SK-N-SH (cell line): ENCODE measurements around the gene SREBF2. TPM values are rescaled to one million over a fixed set of nuclear protein-coding genes. Genes with fewer than 3 reads are reported as not detected.
"Not testable (repeated sequence)": the region's sequence is repeated elsewhere in the genome, so short reads cannot be mapped to it uniquely, and the experiment has no call there.

Source experiments
- CTCF ChIA-PET: fragments of 300-600, 350-600 bp; formaldehyde crosslinking; extraction: SDS; loops from one replicate; lab custom pipeline; 2021; lab: Yijun Ruan, JAX
- POLR2A ChIA-PET: fragments of 350-600 bp; sonication (Branson Sonifier 250); formaldehyde crosslinking; extraction: SDS; loops from one replicate; lab custom pipeline; 2020; ENCODE audit warnings: antibody characterized with exemption, inconsistent platforms; lab: Yijun Ruan, JAX
- DNase-seq: peaks from one replicate; pipeline ENCODE4 v3.0.0; 2012
- H2AFZ ChIP-seq: fragments of 200-600 bp; sonication (generic); 2 replicates; pipeline ENCODE4 v1.8.1; 2016; ENCODE audit warnings: antibody characterized with exemption, mild to moderate bottlenecking, low read depth
- H3F3A ChIP-seq: fragments of 200-600 bp; sonication (generic); replicated peaks from 2 replicates; pipeline ENCODE3; 2016; ENCODE audit warnings: antibody characterized with exemption, mild to moderate bottlenecking; ENCODE audit not compliant: insufficient read depth
- H3K27ac ChIP-seq, 2 experiments: fragments of 200-500 bp in 1 of 2; fragments of 200-600 bp in 1 of 2; sonication (Bioruptor generic) in 1 of 2; sonication (generic), shearing (Covaris generic) in 1 of 2; 2 replicates each; pipeline versions ENCODE4 v1.5.1 to v1.6.1; 2014 to 2016; ENCODE audit warnings: low read depth in 2 of 2, inconsistent platforms in 1 of 2, low read length in 1 of 2, mild to moderate bottlenecking in 1 of 2, mixed read lengths in 1 of 2
- H3K27me3 ChIP-seq: fragments of 200-600 bp; sonication (generic), shearing (Covaris generic); 2 replicates; pipeline ENCODE4 v1.6.1; 2016; ENCODE audit warnings: mixed run types; ENCODE audit not compliant: insufficient read depth
- H3K36me3 ChIP-seq, 2 experiments: fragments of 200-500 bp in 1 of 2; fragments of 200-600 bp in 1 of 2; sonication (Bioruptor generic) in 1 of 2; sonication (generic) in 1 of 2; replicated peaks in 1 of 2; 2 replicates each; pipeline versions ENCODE3 to v1.5.1; 2014 to 2016; ENCODE audit warnings: low read length in 1 of 2, mild to moderate bottlenecking in 1 of 2; ENCODE audit not compliant: insufficient read depth in 2 of 2, control insufficient read depth in 1 of 2
- H3K4me1 ChIP-seq, 2 experiments: fragments of 200-500 bp in 1 of 2; fragments of 200-600 bp in 1 of 2; sonication (Bioruptor generic) in 1 of 2; sonication (generic), shearing (Covaris generic) in 1 of 2; 2 replicates each; pipeline versions ENCODE4 v1.5.1 to v1.6.1; 2014 to 2016; ENCODE audit warnings: low read depth in 1 of 2, low read length in 1 of 2, mixed run types in 1 of 2; ENCODE audit not compliant: insufficient read depth in 2 of 2, control insufficient read depth in 1 of 2
- H3K4me2 ChIP-seq: fragments of 200-600 bp; sonication (generic), shearing (Covaris generic); 2 replicates; pipeline ENCODE4 v1.6.1; 2017; ENCODE audit warnings: mixed run types
- H3K4me3 ChIP-seq, 2 experiments: fragments of 200-500 bp in 1 of 2; fragments of 200-600 bp in 1 of 2; sonication (Bioruptor generic) in 1 of 2; sonication (generic), shearing (Covaris generic) in 1 of 2; 2 replicates each; pipeline versions ENCODE4 v1.5.1 to v1.8.1; 2014 to 2016; ENCODE audit warnings: low read depth in 2 of 2, inconsistent platforms in 1 of 2, low read length in 1 of 2, mild to moderate bottlenecking in 1 of 2, mixed read lengths in 1 of 2, moderate library complexity in 1 of 2
- H3K79me2 ChIP-seq: fragments of 200-600 bp; sonication (generic); 2 replicates; pipeline ENCODE4 v1.8.1; 2017; ENCODE audit warnings: mild to moderate bottlenecking; ENCODE audit not compliant: insufficient read depth
- H3K9ac ChIP-seq: fragments of 200-600 bp; sonication (generic); 2 replicates; pipeline ENCODE4 v1.6.1; 2017; ENCODE audit warnings: mixed run types
- H3K9me2 ChIP-seq: fragments of 200-600 bp; sonication (generic); 2 replicates; pipeline ENCODE4 v1.6.1; 2017; ENCODE audit warnings: mixed run types
- H3K9me3 ChIP-seq: fragments of 200-600 bp; sonication (generic); 2 replicates; pipeline ENCODE4 v1.6.1; 2017; ENCODE audit warnings: mixed run types, mild to moderate bottlenecking, moderate library complexity
- H4K20me1 ChIP-seq: fragments of 200-600 bp; sonication (generic); 2 replicates; pipeline ENCODE4 v1.6.1; 2017; ENCODE audit warnings: mild to moderate bottlenecking, mixed run types; ENCODE audit not compliant: insufficient read depth
- CHD2 ChIP-seq: fragments of 150-350 bp; IDR thresholded peaks from 2 replicates; pipeline ENCODE4 v1.6.1; 2018; ENCODE audit warnings: low read length; ENCODE audit not compliant: partially characterized antibody
- CTCF ChIP-seq: fragments of 200-600 bp; sonication (generic); IDR thresholded peaks from 2 replicates; pipeline ENCODE4 v1.6.1; 2017; ENCODE audit warnings: antibody characterized with exemption, mild to moderate bottlenecking, moderate library complexity
- ELF1 ChIP-seq: IDR thresholded peaks from 2 replicates; pipeline ENCODE4 v1.4.0; 2012
- EP300 ChIP-seq, 2 experiments: IDR thresholded peaks; 2 replicates each; pipeline versions ENCODE4 v1.4.0 to v1.6.1; 2012; ENCODE audit warnings: borderline replicate concordance in 1 of 2, low read depth in 1 of 2, low read length in 1 of 2
- EZH2phosphoT487 ChIP-seq: fragments of 200-600 bp; sonication (generic); IDR thresholded peaks from 2 replicates; pipeline ENCODE4 v1.6.1; 2017; ENCODE audit warnings: low read depth, mixed run types, mild to moderate bottlenecking, antibody characterized with exemption, moderate library complexity, borderline replicate concordance
- GATA2 ChIP-seq: sonication (generic); formaldehyde crosslinking; IDR thresholded peaks from 2 replicates; pipeline ENCODE4 v1.5.0; 2020; ENCODE audit warnings: mild to moderate bottlenecking, missing genetic modification reagents
- IRF3 ChIP-seq: fragments of 150-350 bp; IDR thresholded peaks from 2 replicates; pipeline ENCODE4 v1.6.1; 2016; ENCODE audit warnings: mild to moderate bottlenecking, low read depth, low read length
- MAX ChIP-seq: IDR thresholded peaks from 2 replicates; pipeline ENCODE4 v1.4.0; 2012; ENCODE audit warnings: low read depth
- MEF2A ChIP-seq: IDR thresholded peaks from 2 replicates; pipeline ENCODE4 v1.4.0; 2012; ENCODE audit warnings: low read depth, borderline replicate concordance
- POLR2AphosphoS5 ChIP-seq: IDR thresholded peaks from 2 replicates; pipeline ENCODE4 v1.6.1; 2012; ENCODE audit warnings: low read depth, low read length
- RCOR1 ChIP-seq: fragments of 150-350 bp; IDR thresholded peaks from 2 replicates; pipeline ENCODE4 v1.6.1; 2017; ENCODE audit warnings: antibody characterized with exemption, low read length
- REST ChIP-seq: IDR thresholded peaks from 2 replicates; pipeline ENCODE4 v1.6.1; 2012; ENCODE audit warnings: mild to moderate bottlenecking, low read depth, low read length, moderate library complexity
- RXRA ChIP-seq: IDR thresholded peaks from 2 replicates; pipeline ENCODE4 v1.4.0; 2012; ENCODE audit warnings: low read depth, mild to moderate bottlenecking, borderline replicate concordance
- SIN3A ChIP-seq: IDR thresholded peaks from 2 replicates; pipeline ENCODE4 v1.6.1; 2012; ENCODE audit warnings: low read depth, mild to moderate bottlenecking, low read length, moderate library complexity, borderline replicate concordance
- USF2 ChIP-seq: fragments of 150-350 bp; IDR thresholded peaks from 2 replicates; pipeline ENCODE4 v1.6.1; 2017; ENCODE audit warnings: antibody characterized with exemption, low read length, low read depth, borderline replicate concordance
- YY1 ChIP-seq: IDR thresholded peaks from 2 replicates; pipeline ENCODE4 v1.4.0; 2012; ENCODE audit warnings: low read depth, mild to moderate bottlenecking
- ZBTB33 ChIP-seq: IDR thresholded peaks from 2 replicates; pipeline ENCODE4 v1.4.0; 2012; ENCODE audit warnings: low read depth, borderline replicate concordance
- WGBS: methylation state at CpG from one replicate; pipeline ENCODE4 v1.1.6; 2017; ENCODE audit warnings: low lambda C conversion rate; 5-methylcytosine and 5-hydroxymethylcytosine counted together
- polyA plus RNA-seq, 3 experiments: library from polyadenylated mRNA; depleted of rRNA; stranded (reverse); fragments of >200 nt; gene quantifications; 2 replicates each; pipeline ENCODE4 v1.2.3, GENCODE V29; 2012

The SREBF2 gene
- polyA plus RNA-seq, 1 of the 3 experiments (the other 2 are of a cell fraction), result 7.5 TPM

- DNase-seq, H3K4me1 ChIP-seq, H3K9me3 ChIP-seq, H3K9ac ChIP-seq, H3K36me3 ChIP-seq, H3K4me2 ChIP-seq, H3K9me2 ChIP-seq, CTCF ChIA-PET, H3K27ac ChIP-seq, H2AFZ ChIP-seq, H3F3A ChIP-seq, H3K79me2 ChIP-seq, POLR2A ChIA-PET, H4K20me1 ChIP-seq, H3K4me3 ChIP-seq, H3K27me3 ChIP-seq: not testable (repeated sequence)
- no CpG with 5 or more reads among the region's 1 CpG for WGBS
Observed at GRCh38 chr22:41870081-41870480, 37.2 kb downstream of the SREBF2 start.

- no peaks in the 10 kb centered on the region for H3K9me3 ChIP-seq
- no peaks in the 10 kb centered on the region for H4K20me1 ChIP-seq
- H3K36me3 ChIP-seq, result no peaks in the 10 kb centered on the region
- H3K4me1 ChIP-seq, result peaks cover 0 to under 1% of the 10 kb centered on the region in 2 experiments; a peak in 1 of 4 replicates
- no peak overlapping the region for H3K9ac ChIP-seq
- DNase-seq, result no peak
- POLR2A ChIA-PET, result no interaction called here
- no peaks in the 10 kb centered on the region for H3K79me2 ChIP-seq
- no peak for TF ChIP-seq GATA2
- TF ChIP-seq EZH2phosphoT487, result no peak
- no peak for TF ChIP-seq SIN3A
- TF ChIP-seq POLR2AphosphoS5, result no peak
- TF ChIP-seq CTCF, result no peak
- no peak for TF ChIP-seq EP300 (IDR thresholded peaks at IDR 0.05; ENCODE audit: borderline replicate concordance in 1 of 2, low read depth in 1 of 2, low read length in 1 of 2)
- no peak for TF ChIP-seq ELF1
- TF ChIP-seq IRF3, result no peak
- TF ChIP-seq YY1, result no peak
- TF ChIP-seq MAX, result no peak
- TF ChIP-seq MEF2A, result no peak
- no peak for TF ChIP-seq REST
- no peak for TF ChIP-seq RXRA
- TF ChIP-seq CHD2, result no peak
- no peak for TF ChIP-seq RCOR1
- TF ChIP-seq ZBTB33, result no peak
- TF ChIP-seq USF2, result no peak
- no peaks in the 10 kb centered on the region for H3K27me3 ChIP-seq
- no peak overlapping the region for H2AFZ ChIP-seq
- H3K4me2 ChIP-seq, result no peak overlapping the region
- H3K9me2 ChIP-seq, result no peaks in the 10 kb centered on the region
- CTCF ChIA-PET, result no interaction called here
- 91% methylated on average over 4 of the region's 4 CpGs for WGBS
- H3K4me3 ChIP-seq, result no peak overlapping the region
- H3F3A ChIP-seq, result no peaks in the 10 kb centered on the region
- H3K27ac ChIP-seq, result no peak overlapping the region
Observed at GRCh38 chr22:41870786-41871185, 37.9 kb downstream of the SREBF2 start.
